Spleen (tissue), 7 donors: ENCODE data around the gene FAAH.

ENCODE experiments used
- POLR2AphosphoS5 ChIP-seq, 3 donors: sonication (generic); formaldehyde crosslinking; IDR thresholded peaks; one replicate each; pipeline ENCODE4 v1.5.1; 2017; ENCODE audit warnings: antibody characterized with exemption in 3 of 3
- TF ChIP-seq, protein P1 (sequence below), 11 experiments: fragments of 200-600 bp in 7 of 11; fragments of 450-650 bp in 4 of 11; sonication (generic) in 4 of 11; IDR thresholded peaks in 8 of 11; conservative IDR thresholded peaks in 3 of 11; 1 replicate in 7 of 11; 2 replicates in 4 of 11; pipeline versions ENCODE4 v1.4.0 to v1.8.0; 2016 to 2021; ENCODE audit warnings: antibody characterized with exemption in 11 of 11, inconsistent platforms in 4 of 11, mild to moderate bottlenecking in 1 of 11
- donor health status: DM: no; HTN: no; CAD: no; lungs with moderate emphysema.
- donor health status: DM: no; HTN: no; CAD: no.
- donor health status: DM: no; HTN: no; CAD: no.

DNA sequence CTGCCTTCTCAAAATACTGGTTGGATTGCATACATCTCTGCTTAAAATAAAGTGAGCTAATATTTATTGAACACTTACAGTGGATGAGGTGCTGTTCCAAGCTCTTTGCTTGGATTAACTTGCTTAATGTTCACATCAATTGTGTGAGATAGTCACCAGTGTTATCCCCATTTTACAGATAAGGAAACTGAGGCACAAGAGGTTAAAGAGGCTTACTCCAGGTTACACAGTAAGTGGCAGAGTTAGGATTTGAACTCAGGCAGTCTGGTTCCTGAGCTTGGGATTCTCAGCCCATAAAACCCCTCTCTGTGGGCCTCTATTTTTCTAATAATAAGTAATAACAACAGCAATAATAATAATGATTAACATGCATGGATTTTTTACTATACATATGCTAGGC lies 13.6 kb upstream of the FAAH start:
- no peak for TF ChIP-seq POLR2AphosphoS5 (IDR thresholded peaks at IDR 0.05)
- TF ChIP-seq, protein P1, sequence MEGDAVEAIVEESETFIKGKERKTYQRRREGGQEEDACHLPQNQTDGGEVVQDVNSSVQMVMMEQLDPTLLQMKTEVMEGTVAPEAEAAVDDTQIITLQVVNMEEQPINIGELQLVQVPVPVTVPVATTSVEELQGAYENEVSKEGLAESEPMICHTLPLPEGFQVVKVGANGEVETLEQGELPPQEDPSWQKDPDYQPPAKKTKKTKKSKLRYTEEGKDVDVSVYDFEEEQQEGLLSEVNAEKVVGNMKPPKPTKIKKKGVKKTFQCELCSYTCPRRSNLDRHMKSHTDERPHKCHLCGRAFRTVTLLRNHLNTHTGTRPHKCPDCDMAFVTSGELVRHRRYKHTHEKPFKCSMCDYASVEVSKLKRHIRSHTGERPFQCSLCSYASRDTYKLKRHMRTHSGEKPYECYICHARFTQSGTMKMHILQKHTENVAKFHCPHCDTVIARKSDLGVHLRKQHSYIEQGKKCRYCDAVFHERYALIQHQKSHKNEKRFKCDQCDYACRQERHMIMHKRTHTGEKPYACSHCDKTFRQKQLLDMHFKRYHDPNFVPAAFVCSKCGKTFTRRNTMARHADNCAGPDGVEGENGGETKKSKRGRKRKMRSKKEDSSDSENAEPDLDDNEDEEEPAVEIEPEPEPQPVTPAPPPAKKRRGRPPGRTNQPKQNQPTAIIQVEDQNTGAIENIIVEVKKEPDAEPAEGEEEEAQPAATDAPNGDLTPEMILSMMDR (IDR thresholded peaks at IDR 0.05 in 8 of 11, conservative IDR thresholded peaks at IDR 0.05 in 3 of 11): no peak
